MG63 (cell line): ENCODE results near the gene DTL. TPM values are rescaled to one million over a fixed set of nuclear protein-coding genes. Genes with fewer than 3 reads are reported as not detected.

Source experiments
- DNase-seq: peaks from one replicate; pipeline ENCODE4 v3.0.0-alpha.2; 2020
- H3K27me3 ChIP-seq: fragments of 250-450 bp; sonication (Bioruptor Pico); 2 replicates; pipeline ENCODE4 v1.5.1; 2020; ENCODE audit warnings: mild to moderate bottlenecking, moderate library complexity
- H3K36me3 ChIP-seq: fragments of 250-450 bp; sonication (Bioruptor Pico); 2 replicates; pipeline ENCODE4 v1.5.1; 2020; ENCODE audit warnings: mild to moderate bottlenecking, moderate library complexity
- H3K4me3 ChIP-seq: fragments of 250-450 bp; sonication (Bioruptor Pico); 2 replicates; pipeline ENCODE4 v1.5.1; 2020; ENCODE audit warnings: mild to moderate bottlenecking, moderate library complexity
- H3K9me3 ChIP-seq: fragments of 250-450 bp; sonication (Bioruptor Pico); 2 replicates; pipeline ENCODE4 v1.5.1; 2020; ENCODE audit warnings: mild to moderate bottlenecking, moderate library complexity
- total RNA-seq: library from RNA; depleted of rRNA; stranded (reverse); fragments of >200 nt; shearing (Covaris generic); gene quantifications from 2 replicates; pipeline ENCODE4 v1.2.3, GENCODE V29; 2014; ENCODE audit warnings: low replicate concordance

The DTL gene
- total RNA-seq, 1 experiment from 2014 or later: 35.1 TPM

GRCh38 chr1:212070720-212071302, 35.3 kb downstream of the DTL start:
- Histone ChIP-seq H3K27me3 (no peaks in the 10 kb centered on the region), H3K4me3 (no peak overlapping the region), H3K9me3 (no peaks in the 10 kb centered on the region), H3K36me3 (peaks cover 61% of the 10 kb centered on the region)
- DNase-seq: no peak

GRCh38 chr1:212072047-212072446, 36.5 kb downstream of the DTL start:
- peaks cover 61% of the 10 kb centered on the region for H3K36me3 ChIP-seq
- no peak overlapping the region for H3K4me3 ChIP-seq
- H3K27me3 ChIP-seq: no peaks in the 10 kb centered on the region
- no peaks in the 10 kb centered on the region for H3K9me3 ChIP-seq
- DNase-seq: no peak

- H3K9me3 ChIP-seq: no peaks in the 10 kb centered on the region
- no peak overlapping the region for H3K4me3 ChIP-seq
- DNase-seq: no peak
- H3K36me3 ChIP-seq: peaks cover 68% of the 10 kb centered on the region
- H3K27me3 ChIP-seq: no peaks in the 10 kb centered on the region
Observed at GRCh38 chr1:212073490-212073889, 37.9 kb downstream of the DTL start.

GRCh38 chr1:212074313-212074712, 38.8 kb downstream of the DTL start:
- no peaks in the 10 kb centered on the region for H3K27me3 ChIP-seq
- H3K36me3 ChIP-seq: peaks cover 73% of the 10 kb centered on the region
- H3K9me3 ChIP-seq: no peaks in the 10 kb centered on the region
- H3K4me3 ChIP-seq: no peak overlapping the region
- no peak for DNase-seq

GRCh38 chr1:212074856-212075255, 39.3 kb downstream of the DTL start:
- Histone ChIP-seq H3K36me3 (peaks cover 75% of the 10 kb centered on the region), H3K4me3 (no peak overlapping the region), H3K9me3 (no peaks in the 10 kb centered on the region), H3K27me3 (no peaks in the 10 kb centered on the region)
- no peak for DNase-seq

- Histone ChIP-seq H3K4me3 (no peak overlapping the region), H3K27me3 (no peaks in the 10 kb centered on the region), H3K36me3 (peaks cover 79% of the 10 kb centered on the region), H3K9me3 (no peaks in the 10 kb centered on the region)
- no peak for DNase-seq
Observed at GRCh38 chr1:212077028-212077427, 41.5 kb downstream of the DTL start.

GRCh38 chr1:212078826-212079225, 43.3 kb downstream of the DTL start:
- H3K4me3 ChIP-seq: no peak overlapping the region
- no peak for DNase-seq
- no peaks in the 10 kb centered on the region for H3K27me3 ChIP-seq
- H3K36me3 ChIP-seq: peaks cover 83% of the 10 kb centered on the region
- H3K9me3 ChIP-seq: no peaks in the 10 kb centered on the region

GRCh38 chr1:212082765-212083406, 47.3 kb downstream of the DTL start:
- Histone ChIP-seq H3K36me3 (peaks cover 89% of the 10 kb centered on the region), H3K9me3 (no peaks in the 10 kb centered on the region), H3K4me3 (no peak overlapping the region), H3K27me3 (no peaks in the 10 kb centered on the region)
- no peak for DNase-seq

- Histone ChIP-seq H3K4me3 (no peak overlapping the region), H3K9me3 (no peaks in the 10 kb centered on the region), H3K36me3 (peaks cover 84% of the 10 kb centered on the region), H3K27me3 (no peaks in the 10 kb centered on the region)
- DNase-seq: no peak
Observed at GRCh38 chr1:212089560-212090163, 54.1 kb downstream of the DTL start.

GRCh38 chr1:212091438-212092121, 56.0 kb downstream of the DTL start:
- Histone ChIP-seq H3K4me3 (no peak overlapping the region), H3K36me3 (peaks cover 83% of the 10 kb centered on the region), H3K9me3 (peaks cover 2% of the 10 kb centered on the region; the same call in 1 of the 2 replicates), H3K27me3 (no peaks in the 10 kb centered on the region)
- DNase-seq: no peak

GRCh38 chr1:212097360-212097759, 61.8 kb downstream of the DTL start:
- peaks cover 2% of the 10 kb centered on the region; the same call in 1 of the 2 replicates for H3K9me3 ChIP-seq
- H3K4me3 ChIP-seq: no peak overlapping the region
- H3K36me3 ChIP-seq: peaks cover 81% of the 10 kb centered on the region
- H3K27me3 ChIP-seq: no peaks in the 10 kb centered on the region
- DNase-seq: no peak

- H3K27me3 ChIP-seq: no peaks in the 10 kb centered on the region
- no peak overlapping the region for H3K4me3 ChIP-seq
- H3K9me3 ChIP-seq: peaks cover 2% of the 10 kb centered on the region; the same call in 1 of the 2 replicates
- no peak for DNase-seq
- H3K36me3 ChIP-seq: peaks cover 79% of the 10 kb centered on the region
Observed at GRCh38 chr1:212098310-212098709, 62.8 kb downstream of the DTL start.

- DNase-seq: no peak
- peaks cover 2% of the 10 kb centered on the region; the same call in 1 of the 2 replicates for H3K9me3 ChIP-seq
- peaks cover 74% of the 10 kb centered on the region for H3K36me3 ChIP-seq
- H3K27me3 ChIP-seq: no peaks in the 10 kb centered on the region
- no peak overlapping the region for H3K4me3 ChIP-seq
Observed at GRCh38 chr1:212098771-212099170, 63.2 kb downstream of the DTL start.

- Histone ChIP-seq H3K36me3 (peaks cover 65% of the 10 kb centered on the region), H3K27me3 (no peaks in the 10 kb centered on the region), H3K4me3 (no peak overlapping the region), H3K9me3 (no peaks in the 10 kb centered on the region)
- DNase-seq: no peak
Observed at GRCh38 chr1:212101251-212101650, 65.7 kb downstream of the DTL start.

- no peak for DNase-seq
- H3K4me3 ChIP-seq: no peak overlapping the region
- H3K36me3 ChIP-seq: peaks cover 67% of the 10 kb centered on the region
Observed at GRCh38 chr1:212101735-212102134, 66.2 kb downstream of the DTL start.

GRCh38 chr1:212104586-212105325, 69.2 kb downstream of the DTL start:
- H3K27me3 ChIP-seq: no peaks in the 10 kb centered on the region
- H3K9me3 ChIP-seq: no peaks in the 10 kb centered on the region
- no peak for DNase-seq
- H3K4me3 ChIP-seq: no peak overlapping the region
- peaks cover 48% of the 10 kb centered on the region for H3K36me3 ChIP-seq

More at GRCh38 chr1:212101735-212102134, 66.2 kb downstream of the DTL start:
- no peaks in the 10 kb centered on the region for H3K27me3 ChIP-seq
- H3K9me3 ChIP-seq: no peaks in the 10 kb centered on the region
